HEK293T (cell line): Measurements from ENCODE around the gene GPR17.

Experiments used
- CTCF ChIA-PET: fragments of 350-600 bp; formaldehyde crosslinking; extraction: SDS; loops from one replicate; lab custom pipeline; 2021; ENCODE audit warnings: antibody characterized with exemption, inconsistent platforms; lab: Yijun Ruan, JAX
- POLR2A ChIA-PET: fragments of 350-600 bp; formaldehyde crosslinking; extraction: SDS; loops from one replicate; lab custom pipeline; 2020; ENCODE audit warnings: antibody characterized with exemption, inconsistent platforms; lab: Yijun Ruan, JAX
- DNase-seq: peaks from one replicate; pipeline ENCODE4 v3.0.0; 2012; ENCODE audit warnings: mixed read lengths; ENCODE audit errors: extremely low spot score
- ARNT ChIP-seq: fragments of 450-650 bp; IDR thresholded peaks from 2 replicates; pipeline ENCODE4 v1.6.1; 2017; ENCODE audit warnings: mild to moderate bottlenecking
- BHLHE40 ChIP-seq: fragments of 450-650 bp; IDR thresholded peaks from 2 replicates; pipeline ENCODE4 v1.6.1; 2016; ENCODE audit warnings: mild to moderate bottlenecking, moderate library complexity, borderline replicate concordance
- CTBP1 ChIP-seq: fragments of 450-650 bp; IDR thresholded peaks from 2 replicates; pipeline ENCODE4 v1.6.1; 2016; ENCODE audit warnings: borderline replicate concordance
- ELF4 ChIP-seq: fragments of 450-650 bp; IDR thresholded peaks from 2 replicates; pipeline ENCODE4 v1.6.1; 2017; ENCODE audit warnings: antibody characterized with exemption
- FOXA1 ChIP-seq: fragments of 450-650 bp; IDR thresholded peaks from 2 replicates; pipeline ENCODE4 v1.6.1; 2016; ENCODE audit warnings: mild to moderate bottlenecking
- FOXK2 ChIP-seq: fragments of 450-650 bp; IDR thresholded peaks from 2 replicates; pipeline ENCODE4 v1.6.1; 2016; ENCODE audit warnings: mild to moderate bottlenecking
- FOXM1 ChIP-seq: fragments of 450-650 bp; IDR thresholded peaks from 2 replicates; pipeline ENCODE4 v1.6.1; 2017; ENCODE audit warnings: mild to moderate bottlenecking, borderline replicate concordance
- HDGF ChIP-seq: fragments of 450-650 bp; IDR thresholded peaks from 2 replicates; pipeline ENCODE4 v1.6.1; 2017; ENCODE audit warnings: antibody characterized with exemption, borderline replicate concordance
- L3MBTL2 ChIP-seq: fragments of 450-650 bp; conservative IDR thresholded peaks from 2 replicates; pipeline ENCODE4 v1.6.1; 2016; ENCODE audit warnings: mild to moderate bottlenecking
- LEF1 ChIP-seq: fragments of 450-650 bp; IDR thresholded peaks from 2 replicates; pipeline ENCODE4 v1.6.1; 2017; ENCODE audit warnings: mild to moderate bottlenecking, borderline replicate concordance
- NFRKB ChIP-seq: fragments of 450-650 bp; IDR thresholded peaks from 2 replicates; pipeline ENCODE4 v1.6.1; 2016; ENCODE audit warnings: mild to moderate bottlenecking, moderate library complexity
- SP1 ChIP-seq: fragments of 450-650 bp; IDR thresholded peaks from 2 replicates; pipeline ENCODE4 v1.6.1; 2017
- SUZ12 ChIP-seq: fragments of 450-650 bp; IDR thresholded peaks from 2 replicates; pipeline ENCODE4 v1.6.1; 2016; ENCODE audit warnings: mild to moderate bottlenecking
- TARDBP ChIP-seq: fragments of 450-650 bp; IDR thresholded peaks from 2 replicates; pipeline ENCODE4 v1.6.1; 2016
- ZNF384 ChIP-seq: fragments of 450-650 bp; IDR thresholded peaks from 2 replicates; pipeline ENCODE4 v1.6.1; 2016
- TF ChIP-seq, protein P1 (sequence below): fragments of 450-650 bp; IDR thresholded peaks from 2 replicates; pipeline ENCODE4 v1.6.1; 2016

The GPR17 gene

DNA sequence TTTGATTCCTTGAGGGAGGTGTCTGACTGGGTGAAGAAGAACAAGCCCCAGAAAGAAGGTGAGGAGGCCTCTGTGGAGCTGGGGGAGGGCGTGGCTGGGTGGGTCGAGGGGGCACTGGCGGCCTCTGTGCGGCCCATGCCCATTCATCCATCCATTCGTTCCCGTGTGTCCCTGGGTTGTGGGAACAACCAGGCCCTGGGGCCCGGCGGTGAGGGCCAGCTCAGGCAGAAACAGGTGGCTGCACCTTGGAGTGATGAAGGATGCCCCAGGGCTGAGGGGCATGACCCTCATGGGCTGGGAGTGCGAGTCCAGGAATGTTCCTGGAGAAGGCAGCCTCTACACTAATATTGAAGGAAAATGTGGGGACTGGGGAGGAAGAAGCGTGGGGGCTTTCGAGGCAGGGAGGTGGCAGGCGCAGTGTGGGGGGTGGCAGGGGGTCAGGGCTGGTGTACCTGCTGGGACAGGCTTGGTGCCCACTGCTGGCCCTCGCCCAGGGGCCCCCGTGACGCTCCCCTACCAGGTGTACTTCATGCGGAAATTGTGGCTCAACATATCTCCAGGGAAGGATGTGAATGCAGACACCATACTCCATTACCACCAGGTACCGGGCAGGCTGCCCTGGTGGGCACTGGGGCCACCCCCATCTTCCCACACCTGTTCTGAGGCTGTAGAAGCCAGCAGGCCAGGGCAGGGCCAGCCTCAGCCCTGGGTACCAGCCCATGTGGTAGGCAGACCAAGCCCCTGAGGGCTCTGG, 11.2 kb upstream of the GPR17 start:
- CTCF ChIA-PET, result interaction anchor here (1.5 kb wide), 1 partner anchor 44 kb away, joined by 4 read pairs; no protein-coding TSS in a partner anchor
- TF ChIP-seq CTBP1, result no peak
- TF ChIP-seq FOXA1, result no peak
- no peak for TF ChIP-seq FOXK2
- no peak for TF ChIP-seq HDGF
- TF ChIP-seq ZNF384, result no peak
- TF ChIP-seq LEF1, result no peak
- TF ChIP-seq ELF4, result no peak
- TF ChIP-seq, protein P1, sequence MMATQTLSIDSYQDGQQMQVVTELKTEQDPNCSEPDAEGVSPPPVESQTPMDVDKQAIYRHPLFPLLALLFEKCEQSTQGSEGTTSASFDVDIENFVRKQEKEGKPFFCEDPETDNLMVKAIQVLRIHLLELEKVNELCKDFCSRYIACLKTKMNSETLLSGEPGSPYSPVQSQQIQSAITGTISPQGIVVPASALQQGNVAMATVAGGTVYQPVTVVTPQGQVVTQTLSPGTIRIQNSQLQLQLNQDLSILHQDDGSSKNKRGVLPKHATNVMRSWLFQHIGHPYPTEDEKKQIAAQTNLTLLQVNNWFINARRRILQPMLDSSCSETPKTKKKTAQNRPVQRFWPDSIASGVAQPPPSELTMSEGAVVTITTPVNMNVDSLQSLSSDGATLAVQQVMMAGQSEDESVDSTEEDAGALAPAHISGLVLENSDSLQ, result no peak
- TF ChIP-seq SUZ12, result no peak
- TF ChIP-seq TARDBP, result no peak
- no peak for TF ChIP-seq NFRKB
- TF ChIP-seq L3MBTL2, result no peak
- TF ChIP-seq FOXM1, result no peak
- TF ChIP-seq BHLHE40, result no peak
- TF ChIP-seq ARNT, result no peak
- no peak for TF ChIP-seq SP1
- DNase-seq, result no peak
- POLR2A ChIA-PET, result no interaction called here

DNA sequence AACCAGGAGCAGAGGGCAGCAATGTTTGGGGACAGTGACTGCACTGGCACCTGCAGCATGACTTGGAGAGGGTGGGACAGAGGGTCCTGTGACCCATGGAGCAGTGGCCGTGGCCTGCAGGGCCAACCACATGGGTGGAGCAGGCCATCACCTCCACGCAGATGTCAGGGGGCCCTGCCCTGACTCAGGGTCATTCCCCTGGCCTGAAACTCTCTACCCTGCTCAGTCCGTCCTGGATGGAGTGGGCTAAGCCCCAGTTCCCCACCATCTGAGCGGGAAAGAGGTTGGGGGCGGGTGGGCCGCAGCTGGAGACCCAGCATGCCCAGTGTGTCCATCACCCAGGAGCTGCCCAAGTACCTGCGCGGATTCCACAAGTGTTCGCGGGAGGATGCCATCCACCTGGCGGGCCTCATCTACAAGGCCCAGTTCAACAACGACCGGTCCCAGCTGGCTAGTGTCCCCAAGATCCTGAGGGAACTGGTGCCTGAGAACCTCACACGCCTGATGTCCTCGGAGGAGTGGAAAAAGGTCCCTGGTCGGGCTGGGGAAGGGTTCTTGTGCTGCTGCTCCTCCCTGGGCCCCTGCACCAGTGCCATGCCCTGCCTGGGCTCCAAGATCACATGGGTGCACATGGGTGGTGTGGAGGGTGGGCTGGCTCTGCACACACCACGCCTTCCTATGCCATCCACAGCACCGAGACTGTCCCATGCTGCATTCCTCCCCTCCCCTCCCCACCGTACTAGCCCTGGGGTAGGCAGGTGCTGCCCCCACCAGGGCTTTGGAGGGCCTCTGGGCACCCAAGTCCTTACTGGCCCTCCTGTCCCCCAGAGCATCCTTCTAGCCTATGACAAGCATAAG, 10.3 kb upstream of the GPR17 start:
- ChIA-PET CTCF (no interaction called here), POLR2A (no interaction called here)
- DNase-seq, result no peak
- TF ChIP-seq CTBP1 (no peak), FOXA1 (no peak), BHLHE40 (no peak), LEF1 (no peak), L3MBTL2 (no peak), ARNT (no peak), FOXM1 (no peak), NFRKB (no peak), ELF4 (no peak), ZNF384 (no peak), HDGF (no peak), SUZ12 (no peak), FOXK2 (no peak), TARDBP (no peak), SP1 (no peak)

GRCh38 chr2:127636248-127637235, 9.4 kb upstream of the GPR17 start:
- ChIA-PET CTCF (interaction anchor here (0.6 kb wide), 1 partner anchor 13 kb away, joined by 3 read pairs; no protein-coding TSS in a partner anchor), POLR2A (no interaction called here)
- DNase-seq, result no peak
- TF ChIP-seq CTBP1 (no peak), L3MBTL2 (no peak), LEF1 (no peak), FOXM1 (no peak), BHLHE40 (no peak), SP1 (no peak), NFRKB (no peak), FOXK2 (no peak), ARNT (no peak), FOXA1 (no peak), TARDBP (no peak), ELF4 (no peak), SUZ12 (no peak)

DNA sequence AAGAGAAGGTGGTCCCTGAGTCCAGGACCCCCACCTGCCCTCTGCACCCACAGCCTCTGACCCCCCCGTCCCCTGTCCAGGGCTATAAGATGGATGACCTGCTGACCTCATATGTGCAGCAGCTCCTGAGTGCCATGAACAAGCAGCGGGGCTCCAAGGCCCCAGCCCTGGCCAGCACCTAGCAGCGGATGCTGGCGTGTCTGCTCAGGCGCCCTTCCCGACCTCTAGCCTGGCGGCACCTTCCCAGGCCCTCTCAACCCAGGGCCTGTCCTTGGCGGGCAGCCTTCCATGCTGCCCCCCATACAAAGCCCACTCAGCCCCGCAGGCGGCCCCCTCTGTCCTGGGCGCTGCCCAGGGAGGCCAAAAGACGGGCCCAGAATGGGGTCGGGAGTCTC, 8.7 kb upstream of the GPR17 start:
- CTCF ChIA-PET, result interaction anchor here (1.7 kb wide), 1 partner anchor 46 kb away, joined by 5 read pairs; no protein-coding TSS in a partner anchor
- POLR2A ChIA-PET, result interaction anchor here (0.5 kb wide), 1 partner anchor 458 kb away, joined by 3 read pairs; no protein-coding TSS in a partner anchor
- DNase-seq, result no peak
- TF ChIP-seq L3MBTL2 (no peak), SUZ12 (no peak), HDGF (no peak), ZNF384 (no peak), NFRKB (no peak), FOXK2 (no peak)
- TF ChIP-seq, protein P1, result no peak

DNA sequence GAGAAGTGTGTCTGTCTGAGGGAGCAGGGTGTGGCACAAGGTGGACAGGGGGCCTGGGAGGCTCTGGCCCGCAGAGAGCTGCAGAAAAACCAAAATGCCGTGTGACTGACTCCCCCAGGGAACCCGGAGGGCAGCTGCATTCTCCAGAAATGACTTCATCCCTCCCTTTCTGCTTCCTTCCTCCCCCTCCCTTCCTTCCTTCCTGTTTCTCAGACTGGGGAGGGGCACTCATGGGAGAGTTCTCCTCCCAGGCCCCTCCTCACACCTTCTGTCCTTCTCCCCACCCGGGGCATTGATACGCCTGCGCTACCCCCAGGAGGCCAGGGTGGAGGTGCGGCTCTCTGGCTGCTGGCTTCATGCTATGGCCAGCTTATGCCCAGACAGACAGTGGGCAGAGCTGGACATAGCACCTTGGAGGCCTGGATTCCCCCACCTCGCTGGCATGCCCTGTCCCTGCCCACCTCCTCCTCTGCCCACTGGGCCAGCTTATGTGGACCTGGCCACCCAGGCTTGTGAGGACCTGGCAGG, 8.2 kb upstream of the GPR17 start:
- CTCF ChIA-PET, result interaction anchor here (1.7 kb wide), 1 partner anchor 46 kb away, joined by 5 read pairs; no protein-coding TSS in a partner anchor
- no peak for DNase-seq
- no peak for TF ChIP-seq SP1
- no peak for TF ChIP-seq SUZ12
- TF ChIP-seq BHLHE40, result no peak
- no peak for TF ChIP-seq ELF4
- TF ChIP-seq TARDBP, result no peak
- TF ChIP-seq ZNF384, result no peak
- POLR2A ChIA-PET, result interaction anchor here (0.5 kb wide), 1 partner anchor 459 kb away, joined by 3 read pairs; no protein-coding TSS in a partner anchor
